AG09319 (cell line): ENCODE measurements around the gene AUH.

Source experiments
- DNase-seq: peaks from one replicate; pipeline ENCODE4 v3.0.0-alpha.2; 2010; ENCODE audit warnings: low read depth; ENCODE audit errors: extremely low read depth
- TF ChIP-seq, protein P1 (sequence below): IDR thresholded peaks from 2 replicates; pipeline ENCODE4 v1.5.1; 2011; ENCODE audit warnings: low read depth, mild to moderate bottlenecking, inconsistent platforms, low read length, moderate library complexity

AUH gene

GRCh38 chr9:91361291-91362050, at the start of gene AUH:
Gene AUH, minus strand, starts transcription at chr9:91361918. Its CDS starts 29 bp downstream, at chr9:91361889.
- TF ChIP-seq, protein P1, sequence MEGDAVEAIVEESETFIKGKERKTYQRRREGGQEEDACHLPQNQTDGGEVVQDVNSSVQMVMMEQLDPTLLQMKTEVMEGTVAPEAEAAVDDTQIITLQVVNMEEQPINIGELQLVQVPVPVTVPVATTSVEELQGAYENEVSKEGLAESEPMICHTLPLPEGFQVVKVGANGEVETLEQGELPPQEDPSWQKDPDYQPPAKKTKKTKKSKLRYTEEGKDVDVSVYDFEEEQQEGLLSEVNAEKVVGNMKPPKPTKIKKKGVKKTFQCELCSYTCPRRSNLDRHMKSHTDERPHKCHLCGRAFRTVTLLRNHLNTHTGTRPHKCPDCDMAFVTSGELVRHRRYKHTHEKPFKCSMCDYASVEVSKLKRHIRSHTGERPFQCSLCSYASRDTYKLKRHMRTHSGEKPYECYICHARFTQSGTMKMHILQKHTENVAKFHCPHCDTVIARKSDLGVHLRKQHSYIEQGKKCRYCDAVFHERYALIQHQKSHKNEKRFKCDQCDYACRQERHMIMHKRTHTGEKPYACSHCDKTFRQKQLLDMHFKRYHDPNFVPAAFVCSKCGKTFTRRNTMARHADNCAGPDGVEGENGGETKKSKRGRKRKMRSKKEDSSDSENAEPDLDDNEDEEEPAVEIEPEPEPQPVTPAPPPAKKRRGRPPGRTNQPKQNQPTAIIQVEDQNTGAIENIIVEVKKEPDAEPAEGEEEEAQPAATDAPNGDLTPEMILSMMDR: no peak
- peak; percentile 44 for DNase-seq

DNA sequence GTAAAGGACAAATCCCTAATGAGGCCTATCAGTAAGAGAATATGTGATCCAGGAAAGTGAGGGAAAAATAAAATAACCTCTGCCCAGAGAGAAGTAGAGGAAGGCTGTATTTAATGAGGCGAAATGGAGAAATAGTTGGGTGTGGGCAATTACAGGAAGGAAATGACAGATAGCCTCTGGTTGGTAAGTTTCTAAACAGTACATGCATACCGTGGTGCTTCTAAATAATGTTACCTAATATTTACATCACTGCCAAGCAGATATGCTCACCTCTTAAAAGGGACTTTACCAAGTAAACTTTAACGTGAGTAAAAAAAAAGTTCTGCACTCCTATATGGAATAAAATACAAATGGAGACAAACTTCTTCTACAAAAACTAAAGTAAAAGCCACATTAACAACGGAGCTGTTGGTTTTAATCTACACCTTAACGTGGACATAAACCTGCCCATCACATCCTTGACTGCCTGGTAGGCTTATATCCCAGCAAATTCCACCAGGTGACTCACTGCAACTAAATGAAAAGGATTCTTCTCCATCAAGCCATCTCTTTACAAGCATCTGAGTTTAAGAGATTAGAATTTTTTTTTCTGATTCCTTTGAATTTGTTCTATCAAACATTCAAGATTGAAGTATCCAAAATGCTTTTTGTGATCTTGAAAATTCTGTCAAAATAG, 49.5 kb upstream of the AUH start:
- TF ChIP-seq, protein P1: no peak
- DNase-seq: no peak

DNA sequence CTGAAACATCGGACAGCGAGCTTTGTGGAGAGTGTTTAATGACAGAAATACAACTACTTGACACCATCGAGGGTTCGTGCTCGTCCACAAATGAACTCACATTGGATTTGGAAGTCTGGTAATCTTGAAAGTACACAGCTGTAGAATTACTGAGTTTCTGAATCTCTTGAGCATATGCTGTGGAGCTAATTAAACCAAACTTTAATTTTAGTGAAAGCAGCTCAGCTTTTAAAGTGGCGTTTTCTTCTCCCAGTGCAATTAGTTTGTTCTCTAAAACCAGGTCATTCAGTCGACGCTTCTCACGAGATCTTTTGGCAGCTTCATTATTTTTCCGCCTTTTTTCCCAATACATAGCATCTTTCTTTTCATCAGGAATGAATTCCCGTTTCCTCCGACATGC, 48.4 kb upstream of the AUH start:
- TF ChIP-seq, protein P1: no peak
- DNase-seq: no peak

GRCh38 chr9:91408475-91408874, 46.8 kb upstream of the AUH start:
- TF ChIP-seq, protein P1: no peak
- DNase-seq: no peak

DNA sequence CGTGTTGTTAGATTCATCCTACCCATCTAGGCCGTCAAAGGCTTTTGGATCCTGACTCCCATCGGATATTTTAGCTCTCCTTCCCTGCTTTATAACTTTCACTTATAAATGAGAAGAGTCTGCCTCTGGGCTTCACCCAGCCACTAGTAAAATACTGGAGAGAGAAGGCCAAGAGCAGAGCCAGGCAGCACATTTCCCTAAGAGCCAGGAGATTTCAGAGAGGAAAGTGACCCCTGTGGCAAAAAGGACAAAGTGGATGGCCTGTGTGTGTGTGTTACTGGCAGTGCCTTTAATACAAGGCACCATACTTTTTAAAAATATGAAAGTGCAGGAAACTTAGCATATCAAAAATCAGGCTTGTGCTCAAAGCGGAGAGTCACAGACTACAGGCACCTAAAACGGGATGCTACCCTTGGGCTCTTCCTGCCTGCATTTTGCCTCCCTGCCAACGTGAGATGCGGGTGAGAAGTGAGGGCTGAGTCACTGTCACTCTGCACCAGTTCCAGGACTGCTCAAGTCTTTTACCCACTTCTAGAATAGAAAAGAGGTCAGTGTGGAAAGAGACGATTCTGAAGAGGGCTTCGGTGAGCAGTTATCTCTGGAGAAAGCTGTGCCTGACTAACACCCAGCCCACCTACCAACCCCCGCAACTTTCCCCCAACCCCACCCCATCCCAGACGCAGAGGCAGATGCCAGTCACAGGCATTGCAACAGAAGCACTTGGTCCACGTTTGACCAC, 46.0 kb upstream of the AUH start:
- TF ChIP-seq, protein P1: no peak

GRCh38 chr9:91405343-91406077, 43.8 kb upstream of the AUH start:
- no peak for DNase-seq
- TF ChIP-seq, protein P1: no peak

More for the DNA sequence above, 46.0 kb upstream of the AUH start:
- no peak for DNase-seq
